Cerebellar cortex (tissue), 1 donor: Measurements from ENCODE around the gene TIMM23.
"Not testable (repeated sequence)": the region's sequence is repeated elsewhere in the genome, so short reads cannot be mapped to it uniquely, and the experiment has no call there.

Source experiments
- DNase-seq: peaks from one replicate; pipeline ENCODE4 v3.0.0-alpha.2; 2015; ENCODE audit warnings: low spot score

Gene TIMM23, protein sequence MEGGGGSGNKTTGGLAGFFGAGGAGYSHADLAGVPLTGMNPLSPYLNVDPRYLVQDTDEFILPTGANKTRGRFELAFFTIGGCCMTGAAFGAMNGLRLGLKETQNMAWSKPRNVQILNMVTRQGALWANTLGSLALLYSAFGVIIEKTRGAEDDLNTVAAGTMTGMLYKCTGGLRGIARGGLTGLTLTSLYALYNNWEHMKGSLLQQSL

DNA sequence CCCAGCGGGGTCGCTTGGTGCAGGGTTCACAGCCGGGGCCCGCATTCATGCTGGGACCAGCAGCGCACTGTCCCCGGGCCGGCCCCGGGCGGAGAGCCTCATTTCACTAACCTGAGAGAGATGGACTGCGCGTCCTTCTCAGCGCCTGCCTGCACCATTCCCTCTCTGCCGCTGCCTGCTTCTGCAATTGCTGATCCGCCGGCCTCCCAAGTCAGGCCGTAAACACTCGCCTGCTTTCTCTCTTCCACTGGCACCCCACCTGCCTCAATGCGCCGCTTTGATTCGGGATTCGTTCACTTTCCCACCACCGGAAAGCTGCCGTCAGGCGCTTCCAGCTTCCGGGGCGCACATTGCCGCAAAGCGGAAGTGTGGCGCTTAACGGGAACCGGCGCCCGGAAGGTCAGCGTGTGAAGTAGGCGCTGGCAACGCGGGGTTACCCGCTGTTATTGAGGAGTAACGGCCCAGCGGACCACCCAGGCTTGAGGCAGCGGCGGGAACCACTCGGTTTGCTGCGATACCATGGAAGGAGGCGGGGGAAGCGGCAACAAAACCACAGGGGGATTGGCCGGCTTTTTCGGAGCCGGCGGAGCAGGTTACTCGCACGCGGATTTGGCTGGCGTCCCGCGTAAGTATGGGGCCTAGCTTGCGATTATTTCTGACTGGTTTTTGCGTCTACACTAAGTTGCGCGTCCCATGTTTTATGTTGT lies at the start of gene TIMM23:
TIMM23 (plus strand) TSS at position 384 of the 707 bp plus-strand sequence; CDS start at position 520, 136 bp downstream.
- DNase-seq = peak; percentile 83

DNA sequence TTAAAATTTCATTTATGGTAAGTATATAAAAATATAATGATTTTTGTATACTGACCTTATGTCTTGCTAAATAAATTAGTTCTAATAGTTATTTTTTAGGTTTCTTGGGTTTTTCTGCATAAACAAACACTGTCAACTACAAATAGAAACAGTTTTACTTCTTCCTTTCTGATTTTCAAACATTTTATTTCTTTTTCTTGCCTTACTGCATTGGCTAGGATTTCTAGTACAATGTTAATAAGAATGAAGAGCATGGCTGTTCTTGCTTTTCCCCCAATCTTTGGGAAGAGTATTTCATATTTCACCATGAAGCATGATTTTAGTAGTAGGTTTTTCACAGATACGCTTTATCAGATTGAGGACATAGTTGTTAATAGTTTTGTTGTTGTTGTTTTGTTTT lies 45.5 kb upstream of the TIMM23 start:
- DNase-seq = not testable (repeated sequence)

DNA sequence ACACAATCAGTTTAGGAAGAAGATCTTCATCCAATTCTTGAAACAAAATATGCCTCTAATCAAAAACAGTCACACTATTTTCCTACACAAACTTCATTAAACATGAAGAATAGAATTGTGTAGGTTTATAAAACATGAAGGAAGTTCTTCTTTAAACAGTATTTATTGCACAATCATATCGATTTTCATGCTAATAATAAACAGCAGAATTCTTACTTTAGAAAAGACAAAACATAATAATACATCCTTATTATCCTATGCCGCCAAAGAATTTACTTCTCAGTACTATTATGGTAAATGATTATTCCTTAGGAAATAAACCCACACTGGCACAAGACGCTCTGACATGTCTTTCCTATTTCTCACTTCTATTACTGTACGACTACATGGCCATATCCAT lies 41.0 kb upstream of the TIMM23 start:
- DNase-seq = not testable (repeated sequence)

DNA sequence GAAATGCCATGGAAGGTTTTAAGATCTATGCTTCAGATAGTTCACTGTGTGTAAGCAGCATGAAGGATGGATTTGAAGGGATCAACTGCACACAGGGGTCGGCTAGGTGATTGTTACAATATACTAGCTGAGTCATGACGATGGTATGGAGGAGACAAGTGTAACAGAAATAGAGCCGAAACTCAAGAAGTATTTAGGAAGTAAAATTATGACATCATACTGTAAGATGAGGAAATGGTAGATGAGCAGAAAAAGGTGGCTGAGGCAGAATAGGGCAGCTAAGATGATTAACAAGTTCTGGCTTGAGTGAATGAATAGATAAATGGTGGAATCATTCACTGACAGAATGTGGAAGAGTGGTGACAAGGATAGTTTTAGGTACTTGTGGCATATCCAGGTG lies 37.5 kb upstream of the TIMM23 start:
- DNase-seq = not testable (repeated sequence)

DNA sequence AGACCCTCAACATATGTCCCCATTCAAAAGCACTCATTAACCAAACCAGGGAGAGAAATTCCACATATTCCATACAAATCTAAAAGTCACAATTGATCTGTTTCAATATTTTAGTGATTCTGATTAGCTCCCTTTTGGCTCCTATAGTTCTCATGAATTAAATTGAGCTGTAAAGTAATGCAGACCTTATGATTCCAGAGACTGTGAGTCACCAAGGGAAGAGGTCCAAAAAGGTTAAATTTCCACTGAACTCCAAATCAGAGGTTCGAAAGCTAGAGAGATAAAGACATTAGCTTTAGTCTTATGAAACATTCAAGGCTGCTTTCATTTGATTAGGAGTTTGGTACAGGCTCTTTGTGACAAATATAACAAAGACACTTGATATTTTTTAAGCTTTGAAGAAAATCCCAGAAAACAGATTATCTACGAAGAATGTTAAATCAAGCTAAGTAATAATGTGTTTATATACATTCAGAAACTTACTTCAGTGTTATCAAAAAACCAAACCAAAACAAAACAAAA lies 33.1 kb upstream of the TIMM23 start:
- DNase-seq = not testable (repeated sequence)

DNA sequence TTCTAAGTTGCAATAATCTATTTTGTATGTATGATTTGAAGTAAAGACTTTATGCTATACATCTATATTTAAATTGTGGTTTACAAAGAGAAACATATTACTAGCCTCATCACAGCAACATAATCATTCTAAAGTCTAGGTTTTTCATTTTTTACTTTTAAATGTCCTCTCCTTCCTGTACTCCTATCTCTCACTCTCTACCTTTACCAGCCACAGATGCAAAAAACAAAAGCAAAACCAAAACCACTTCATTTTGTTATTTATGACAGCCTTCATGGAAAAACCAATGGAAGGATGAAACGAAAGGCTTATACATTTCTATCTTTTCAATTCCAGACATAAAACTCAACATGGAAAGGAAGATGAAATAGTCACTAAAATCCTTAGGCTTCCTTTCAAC lies 31.1 kb upstream of the TIMM23 start:
- DNase-seq = not testable (repeated sequence)

DNA sequence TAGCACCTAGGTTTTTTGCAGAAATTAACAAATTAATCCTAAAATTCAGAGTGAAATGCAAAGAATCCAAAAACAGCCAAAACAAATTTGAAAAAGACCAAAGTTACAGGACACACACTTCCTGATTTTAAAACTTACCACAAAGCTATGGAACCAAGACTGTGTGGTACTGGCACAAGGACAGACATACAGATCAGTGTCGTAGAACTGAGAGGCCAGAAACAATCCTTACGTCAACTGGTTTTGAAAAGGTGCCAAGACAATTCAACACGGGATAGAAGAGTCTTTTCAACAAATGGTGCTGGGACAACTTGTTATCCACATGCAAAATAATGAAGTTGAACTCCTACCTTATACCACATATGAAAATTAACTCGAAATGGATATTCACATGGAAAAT lies 26.8 kb upstream of the TIMM23 start:
- not testable (repeated sequence) for DNase-seq

DNA sequence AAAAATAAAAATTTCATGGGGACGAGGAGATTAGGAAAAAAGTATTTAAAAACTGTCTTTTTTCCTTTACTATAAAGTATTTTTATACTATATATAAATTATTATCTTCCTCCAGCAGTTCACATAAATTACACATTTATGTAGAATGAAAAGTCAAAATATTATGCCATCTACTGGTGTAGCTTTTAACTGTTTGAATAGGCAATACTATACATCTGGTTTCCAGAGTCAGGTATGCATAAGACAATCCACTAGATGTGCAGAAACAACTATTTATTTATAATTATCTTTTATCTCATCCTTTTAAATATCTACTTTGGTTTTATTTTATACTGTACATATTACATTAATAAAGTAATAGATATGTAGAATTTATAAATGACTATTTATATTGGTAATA lies 24.9 kb upstream of the TIMM23 start:
- not testable (repeated sequence) for DNase-seq

DNA sequence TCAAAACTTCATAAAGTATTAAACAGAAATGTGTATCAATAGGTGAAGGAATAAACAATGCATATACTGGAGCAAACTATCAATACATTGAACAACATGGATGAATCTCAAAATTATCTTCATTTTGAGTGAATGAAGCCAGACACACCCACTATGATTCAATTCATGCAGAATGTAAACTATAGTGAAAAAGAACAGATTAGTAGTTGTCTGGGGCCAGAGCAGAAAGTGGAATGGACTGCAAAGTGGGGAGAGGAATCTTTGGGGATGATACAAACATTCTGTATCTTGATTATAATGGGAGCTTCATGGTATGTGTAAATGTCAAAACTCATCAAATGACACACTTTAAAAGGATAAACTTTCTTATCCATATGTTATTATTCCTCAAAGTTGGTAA lies 23.5 kb upstream of the TIMM23 start:
- not testable (repeated sequence) for DNase-seq

DNA sequence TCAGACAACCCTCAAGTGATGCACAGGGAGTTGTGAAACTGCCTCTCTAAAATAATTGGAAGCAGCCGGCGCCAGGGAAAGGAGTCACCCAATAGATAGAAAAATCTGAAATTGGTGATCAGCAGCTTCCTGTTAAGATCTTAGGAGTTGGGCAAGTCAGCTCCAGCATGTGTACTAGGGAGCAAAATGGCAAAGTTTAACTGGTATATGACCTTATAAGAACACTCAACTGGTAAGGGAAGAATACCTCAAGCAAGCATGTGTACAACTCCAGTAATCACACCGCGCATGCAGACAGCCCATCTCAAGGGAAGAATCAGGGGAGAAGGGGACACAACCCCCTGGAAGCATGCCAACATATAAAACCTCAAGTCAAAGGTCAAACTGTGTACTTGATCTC lies 17.9 kb upstream of the TIMM23 start:
- DNase-seq = not testable (repeated sequence)

DNA sequence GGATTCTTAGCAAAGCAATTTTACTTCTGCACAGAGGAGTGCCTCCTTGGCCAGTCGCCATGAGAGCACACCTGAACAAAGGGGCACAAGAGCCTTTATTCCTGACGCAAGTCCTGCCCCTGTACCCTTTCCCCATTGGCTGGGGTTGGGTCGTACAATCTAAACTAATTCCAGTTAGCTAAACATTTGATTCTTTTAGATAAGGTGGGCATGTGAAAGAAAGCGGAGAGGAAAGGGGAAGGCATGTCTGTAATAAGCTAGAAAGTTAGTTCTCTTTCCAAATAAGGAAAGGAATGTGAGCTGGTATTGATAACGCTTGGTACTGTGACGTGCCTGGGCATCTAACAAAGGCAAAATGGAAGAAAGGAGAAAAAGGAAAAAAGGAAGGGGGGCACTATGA lies 15.7 kb upstream of the TIMM23 start:
- not testable (repeated sequence) for DNase-seq

DNA sequence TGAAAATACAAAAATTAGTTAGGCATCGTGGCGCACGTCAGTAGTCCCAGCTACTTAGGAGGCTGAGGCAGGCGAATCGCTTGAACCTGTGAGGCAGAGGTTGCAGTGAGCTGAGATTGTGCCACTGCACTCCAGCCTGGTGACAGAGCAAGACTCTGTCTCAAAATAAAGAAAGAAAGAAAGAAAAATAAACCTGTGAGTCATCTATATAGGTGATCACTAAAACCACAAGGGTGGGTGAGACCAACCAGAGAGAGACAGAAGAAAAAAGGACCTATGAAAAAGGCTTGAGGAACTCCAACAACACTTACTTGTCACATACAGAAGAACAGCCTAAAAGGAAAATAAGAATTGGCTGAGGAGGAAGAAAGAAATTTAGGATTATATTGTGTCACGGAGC lies 14.4 kb upstream of the TIMM23 start:
- DNase-seq = not testable (repeated sequence)

DNA sequence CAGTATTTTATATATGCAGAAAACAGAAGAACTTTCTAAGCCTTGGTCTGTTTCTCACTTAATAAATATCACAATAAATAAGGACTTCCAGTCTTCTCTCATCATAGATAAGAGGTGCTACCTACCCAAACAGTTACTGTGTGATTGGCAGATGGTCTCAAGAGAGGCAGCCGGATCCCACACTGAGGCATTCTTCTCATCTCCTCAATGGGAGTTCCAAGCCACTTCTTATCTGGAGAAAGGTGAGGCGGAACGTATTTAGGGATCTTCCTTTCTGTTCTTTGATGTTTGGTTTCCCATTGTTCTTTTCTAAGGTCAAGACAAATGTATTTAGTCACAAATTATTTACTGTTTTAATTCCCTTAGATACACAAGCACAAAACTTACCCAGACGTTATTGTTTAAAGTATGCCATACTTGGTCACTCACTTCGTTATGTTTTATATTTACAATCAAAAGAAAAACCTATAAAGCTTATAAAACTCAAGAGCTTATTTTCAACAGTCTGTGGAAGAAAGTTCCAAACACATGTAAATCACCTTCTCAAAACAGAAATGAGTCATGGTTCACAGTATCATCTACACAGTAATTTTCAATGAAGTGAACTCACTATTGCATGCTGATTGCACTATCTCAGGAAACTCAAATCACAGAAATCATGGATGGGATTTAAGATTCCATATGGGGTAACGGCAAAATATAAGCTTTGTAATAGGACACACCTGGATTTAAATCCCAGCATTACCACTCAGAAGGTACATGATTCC lies 9.4 kb upstream of the TIMM23 start:
- DNase-seq = not testable (repeated sequence)

DNA sequence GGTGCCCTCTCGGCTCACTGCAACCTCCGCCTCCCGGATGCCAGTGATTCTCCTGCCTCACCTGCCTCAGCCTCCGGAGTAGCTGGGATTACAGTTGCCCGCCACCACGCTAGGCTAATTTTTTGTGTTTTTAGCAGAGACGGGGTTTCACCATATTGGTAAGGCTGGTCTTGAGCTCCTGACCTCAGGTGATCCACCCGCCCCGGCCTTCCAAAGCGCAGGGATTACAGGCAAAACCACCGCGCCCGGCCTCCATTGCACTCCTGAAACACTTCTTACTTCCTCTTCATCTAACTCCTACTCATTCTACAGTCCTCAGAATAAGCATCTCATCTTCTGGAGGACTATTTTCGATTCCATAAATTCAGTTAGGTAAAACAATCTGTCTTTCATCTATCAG lies 1.3 kb upstream of the TIMM23 start:
- DNase-seq = not testable (repeated sequence)

DNA sequence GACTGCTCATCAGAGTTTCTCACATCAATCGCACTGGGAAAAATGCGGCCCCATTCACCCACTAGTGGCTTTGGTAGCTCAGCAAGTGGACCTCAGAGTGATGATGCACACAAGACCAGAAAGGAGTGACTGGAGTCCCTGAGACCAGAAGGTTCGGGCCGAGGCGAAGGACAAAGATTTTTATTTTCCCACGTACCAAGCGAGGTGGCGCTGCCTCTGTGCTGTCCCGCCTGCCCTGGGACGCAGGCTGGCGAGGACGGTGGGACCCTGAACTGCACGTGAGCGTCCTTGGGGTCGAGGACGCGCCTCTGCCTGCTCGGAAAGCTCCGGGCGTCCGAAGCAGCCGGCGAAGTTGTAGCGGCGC lies 565 bp upstream of the TIMM23 start:
- DNase-seq = not testable (repeated sequence)

DNA sequence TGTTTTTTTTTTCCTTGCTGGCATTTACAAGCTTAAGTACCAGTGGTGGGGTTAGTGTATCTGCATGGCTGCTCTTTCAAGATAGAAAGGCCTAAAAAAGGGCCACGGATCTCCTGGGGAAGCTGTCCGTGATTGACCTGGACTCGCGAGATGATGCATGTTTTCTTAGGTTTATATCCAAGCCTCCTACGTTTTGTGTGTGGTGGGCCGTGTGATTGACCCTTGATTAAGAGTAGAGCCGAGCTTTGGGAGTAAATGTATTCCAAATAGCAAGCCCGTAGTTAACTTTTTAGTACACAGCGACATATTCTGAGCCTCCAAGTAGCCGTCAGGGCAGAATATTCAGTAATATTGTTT lies 502 bp downstream of the TIMM23 start:
- not testable (repeated sequence) for DNase-seq

DNA sequence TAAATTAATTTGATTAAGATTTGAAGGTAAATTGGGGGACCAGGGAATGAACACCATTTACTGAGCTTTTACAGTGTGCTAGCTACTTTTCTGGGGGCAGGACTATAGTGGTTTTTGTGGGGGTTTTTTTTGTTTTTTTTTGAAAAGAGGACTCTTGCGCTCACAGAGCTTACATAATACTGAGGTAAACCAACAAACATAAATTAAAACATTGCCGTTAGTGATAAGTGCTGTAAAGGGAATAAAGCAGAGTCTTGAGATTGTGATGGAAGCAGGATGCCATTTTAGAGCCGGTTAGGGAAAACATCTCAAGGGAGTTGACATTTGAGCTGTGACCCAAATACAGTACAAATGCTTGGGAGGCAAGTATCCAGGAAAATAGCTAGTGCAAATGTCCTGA lies 1.8 kb downstream of the TIMM23 start:
- not testable (repeated sequence) for DNase-seq

DNA sequence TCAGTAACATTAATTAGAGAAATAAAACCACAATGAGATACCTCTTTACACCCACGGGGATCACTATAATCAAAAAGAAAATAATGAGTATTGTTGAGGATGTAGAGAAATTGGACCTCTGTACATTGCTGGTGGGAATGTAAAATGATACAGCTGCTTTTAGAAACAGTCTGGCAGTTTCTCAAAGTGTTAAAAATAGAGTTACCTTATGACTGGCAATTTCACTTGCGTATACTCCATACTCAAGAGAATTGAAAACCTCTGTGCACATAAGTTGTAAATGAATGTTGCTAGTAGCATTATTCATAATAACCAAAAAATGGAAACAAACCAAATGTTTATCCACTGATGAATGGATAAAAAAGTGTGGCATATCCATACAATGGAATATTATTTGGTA lies 6.3 kb downstream of the TIMM23 start:
- not testable (repeated sequence) for DNase-seq

DNA sequence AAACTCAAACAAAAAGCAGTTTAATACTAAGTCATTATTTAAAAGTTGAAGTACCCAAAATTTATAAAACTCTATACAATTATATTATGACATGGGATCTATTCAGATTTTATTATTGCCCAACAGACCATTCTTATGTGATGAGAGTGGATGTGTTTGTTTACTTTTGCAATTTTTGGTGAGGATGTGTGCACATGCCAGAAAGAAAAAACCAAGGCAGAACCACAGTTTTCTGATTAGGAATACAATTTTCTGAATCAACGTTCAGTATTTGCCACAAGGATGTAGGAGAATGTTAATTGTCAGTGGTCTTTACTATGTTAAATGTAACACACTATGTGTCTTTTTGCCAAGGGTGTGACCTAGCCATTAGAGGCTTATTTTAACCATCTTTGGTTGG lies 9.1 kb downstream of the TIMM23 start:
- DNase-seq = not testable (repeated sequence)

DNA sequence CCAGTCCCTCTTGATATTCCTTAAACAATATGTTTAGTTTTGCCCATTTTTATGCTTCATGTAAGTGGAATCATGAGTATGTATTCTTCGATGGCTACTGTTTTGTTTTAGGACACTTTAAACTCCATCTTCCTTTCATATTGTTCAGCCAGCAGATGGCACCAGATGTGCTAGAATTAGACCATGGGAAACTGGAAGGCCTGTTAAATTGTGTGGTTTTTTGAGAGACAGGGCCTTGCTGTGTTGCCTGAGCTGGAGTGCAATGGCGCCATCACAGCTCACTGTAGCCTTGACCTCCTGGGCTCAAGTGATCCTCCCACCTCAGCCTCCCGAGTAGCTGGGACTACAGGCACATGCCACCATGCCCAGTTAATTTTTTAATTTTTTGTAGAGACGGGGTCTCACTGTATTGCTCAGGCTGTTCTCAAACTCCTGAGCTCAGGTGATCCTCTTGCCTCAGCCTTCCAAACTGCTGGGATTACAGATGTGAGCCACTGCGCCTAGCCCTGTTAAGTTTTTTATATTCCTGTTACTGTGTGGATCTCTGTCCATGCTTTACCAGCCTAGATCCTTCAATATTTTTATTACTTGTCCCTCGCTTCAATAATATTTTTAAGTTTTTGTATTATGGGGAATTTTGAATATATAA lies 11.4 kb downstream of the TIMM23 start:
- DNase-seq = peak; percentile 56

DNA sequence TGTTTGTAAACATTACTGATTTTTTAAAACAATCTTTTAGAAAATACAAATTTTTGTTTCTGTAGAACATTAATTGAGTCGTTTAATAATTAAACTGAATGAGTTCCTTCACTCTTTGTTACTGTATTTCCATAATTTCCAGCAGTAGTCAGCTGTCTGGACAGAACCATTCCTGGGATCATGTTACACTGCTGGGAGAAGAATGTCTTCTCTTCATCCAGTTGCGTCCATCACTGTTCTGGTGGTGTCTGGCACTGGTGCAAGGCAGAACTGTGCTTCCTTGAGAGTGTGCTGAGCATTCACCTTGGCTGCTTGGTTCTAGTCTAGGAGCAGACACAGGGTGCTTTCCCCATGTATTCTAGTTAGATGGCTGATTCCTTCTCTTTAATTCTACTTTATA lies 12.2 kb downstream of the TIMM23 start:
- not testable (repeated sequence) for DNase-seq

DNA sequence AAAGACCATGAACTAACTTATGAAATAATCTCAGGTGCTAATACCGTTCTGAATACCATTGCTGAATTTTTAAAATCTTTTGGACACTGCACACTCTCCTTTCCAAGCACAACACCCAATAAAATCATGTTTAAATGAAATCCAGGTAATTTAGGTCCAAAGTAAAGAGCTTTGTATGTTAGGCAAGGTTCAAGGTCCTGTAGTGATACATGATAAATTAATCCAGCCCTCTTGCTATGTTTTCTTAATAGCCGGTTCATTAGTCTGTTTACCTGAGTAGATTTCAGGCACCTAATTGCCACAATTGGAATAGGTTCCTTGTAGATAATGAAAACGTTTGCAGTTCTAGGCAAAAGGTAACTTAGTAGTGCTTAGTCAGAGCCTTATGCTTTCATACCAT lies 13.3 kb downstream of the TIMM23 start:
- not testable (repeated sequence) for DNase-seq
